Superior temporal gyrus (tissue), 1 donor: ENCODE results near the gene NUP62CL.
"Not testable (repeated sequence)": the region's sequence is repeated elsewhere in the genome, so short reads cannot be mapped to it uniquely, and the experiment has no call there.

Experiments
- DNase-seq: peaks from one replicate; pipeline ENCODE4 v3.0.0-alpha.2; 2016; ENCODE audit errors: extremely low spot score

NUP62CL gene, protein sequence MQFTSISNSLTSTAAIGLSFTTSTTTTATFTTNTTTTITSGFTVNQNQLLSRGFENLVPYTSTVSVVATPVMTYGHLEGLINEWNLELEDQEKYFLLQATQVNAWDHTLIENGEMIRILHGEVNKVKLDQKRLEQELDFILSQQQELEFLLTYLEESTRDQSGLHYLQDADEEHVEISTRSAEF

DNA sequence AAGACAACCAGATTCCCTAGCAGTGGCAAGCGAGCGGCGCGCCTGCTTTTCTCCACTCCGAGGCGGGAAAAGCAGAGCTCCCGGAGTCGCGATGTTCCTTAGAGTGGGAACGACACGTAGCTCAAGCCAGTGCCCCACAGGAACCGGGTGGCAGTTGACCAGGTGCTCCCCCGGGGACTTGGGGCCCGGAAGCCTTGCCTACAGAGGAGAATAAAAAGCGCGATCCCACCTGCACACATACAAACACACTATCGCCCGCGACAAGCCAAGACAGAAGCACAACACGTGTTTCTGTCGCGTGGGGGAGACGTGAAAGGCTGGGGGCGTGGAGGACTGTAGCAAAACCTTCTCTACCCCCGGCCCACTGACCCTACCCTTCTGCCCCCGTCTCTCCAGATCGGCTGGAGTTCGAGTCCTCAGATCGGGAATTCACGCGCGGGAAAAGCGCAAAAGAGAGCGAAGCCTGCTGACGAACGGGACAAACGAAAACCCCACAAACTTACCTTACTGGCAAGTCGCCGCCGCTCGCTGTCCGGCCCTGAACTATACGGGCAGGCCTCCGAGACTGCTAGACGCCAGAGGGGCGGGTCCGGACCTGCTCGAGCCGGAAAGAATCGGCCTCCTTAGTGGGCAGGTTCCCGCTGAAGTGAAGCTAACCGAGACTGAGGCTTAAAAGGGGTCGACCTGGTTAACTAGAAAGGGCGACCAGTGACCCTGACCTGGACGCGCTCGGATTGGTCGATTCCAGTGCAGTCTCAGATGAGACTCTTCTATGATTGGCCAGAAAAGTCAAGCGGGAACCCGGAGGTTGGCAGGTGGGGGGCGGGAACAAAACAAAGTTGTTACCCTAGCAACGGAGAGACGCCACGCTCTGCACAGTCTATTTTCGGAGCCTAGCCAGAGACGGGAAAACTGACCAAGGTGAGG is at the start of gene NUP62CL, which contains the start of gene DNAAF6:
NUP62CL (minus strand) TSS at position 664 of the 927 bp plus-strand sequence. CDS start 31,287 bp downstream, outside the sequence.
DNAAF6 (plus strand) TSS at position 842 of the 927 bp plus-strand sequence. CDS start 6,265 bp downstream, outside the sequence.
- peak; percentile 7 for DNase-seq

DNA sequence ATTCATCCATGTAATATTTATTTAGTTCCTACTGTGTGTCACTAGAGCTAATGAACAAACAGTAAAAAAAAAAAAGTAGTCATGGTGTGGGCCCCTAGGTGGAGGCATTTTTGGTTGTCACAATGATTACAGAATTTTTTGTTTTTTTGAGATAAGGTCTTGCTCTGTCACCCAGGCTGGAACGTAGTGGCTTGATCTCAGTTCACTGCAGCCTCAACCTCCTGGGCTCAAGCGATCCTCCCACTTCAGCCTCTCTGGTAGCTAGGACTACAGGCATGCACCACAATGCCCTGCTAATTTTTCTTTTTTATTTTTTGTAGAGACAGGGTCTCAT is 22.2 kb upstream of the NUP62CL start:
- no peak for DNase-seq

DNA sequence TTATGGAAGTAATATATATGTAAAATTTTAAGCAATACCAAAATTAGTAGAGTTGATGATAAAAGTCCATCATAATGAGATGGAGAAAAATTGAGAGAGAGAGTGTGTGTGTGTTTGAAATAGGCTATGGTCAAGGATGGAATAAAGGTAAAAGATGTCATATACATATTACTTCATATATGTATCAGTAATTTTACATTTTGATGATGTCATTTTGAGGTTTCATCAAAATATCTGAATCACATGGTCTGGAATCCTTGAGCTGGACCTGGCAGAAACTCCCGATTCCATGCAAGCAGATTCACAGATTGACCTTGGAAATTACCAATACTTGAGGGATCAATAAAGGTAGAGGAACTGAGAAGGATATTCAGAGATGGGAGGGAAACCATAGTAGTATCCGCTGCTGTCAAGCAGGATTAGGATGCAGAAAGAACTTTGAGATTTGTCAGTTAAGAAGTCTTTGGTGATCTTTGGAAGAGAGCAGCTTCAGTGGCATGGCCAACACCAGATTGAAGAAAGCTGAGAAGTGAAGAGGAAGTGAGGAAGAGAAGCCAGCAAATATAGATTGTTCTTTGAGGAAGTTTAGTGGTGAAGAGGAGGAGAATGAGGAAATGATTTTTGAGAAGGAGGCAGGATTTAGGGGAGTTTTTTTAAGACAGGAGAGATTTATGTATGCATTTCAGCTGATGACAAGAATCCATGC is 21.7 kb upstream of the NUP62CL start:
- DNase-seq: no peak

DNA sequence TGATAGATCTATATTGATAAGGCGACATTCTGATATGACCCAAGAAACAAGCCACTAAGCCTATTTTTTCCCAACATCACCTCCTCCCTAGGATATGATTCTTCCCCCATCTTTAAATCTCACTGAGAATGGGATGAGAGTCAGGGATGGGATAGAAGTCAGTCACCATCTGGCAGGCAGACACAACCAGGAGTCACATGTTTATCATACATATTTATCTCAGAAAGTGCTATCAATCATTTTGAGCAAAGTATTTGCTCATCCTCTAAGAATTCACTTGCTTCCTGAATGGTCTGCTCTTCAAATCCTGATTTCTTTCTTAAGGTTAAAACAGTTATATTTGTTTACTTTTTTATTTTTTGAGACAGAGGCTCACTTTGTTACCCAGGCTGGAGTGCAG is 20.5 kb upstream of the NUP62CL start:
- no peak for DNase-seq

DNA sequence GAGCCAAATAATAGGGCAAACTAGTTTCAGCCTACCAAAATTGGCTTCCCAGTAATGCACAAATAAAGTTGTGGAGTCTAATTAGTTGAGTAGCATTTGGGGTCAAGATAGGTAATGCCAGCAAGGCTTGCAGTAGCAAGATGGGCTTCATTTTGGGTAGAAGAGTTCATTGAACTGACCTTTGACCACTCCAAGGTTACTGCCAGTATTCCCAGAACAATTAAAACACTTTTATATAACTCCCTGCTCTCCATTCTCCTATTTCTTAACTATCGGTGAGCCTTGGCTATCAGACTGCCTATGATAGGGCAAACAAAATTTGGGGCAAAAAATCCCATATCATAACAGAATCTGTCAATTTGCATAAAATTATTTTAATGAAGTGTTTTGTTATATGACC is 7.2 kb upstream of the NUP62CL start:
- DNase-seq: no peak

DNA sequence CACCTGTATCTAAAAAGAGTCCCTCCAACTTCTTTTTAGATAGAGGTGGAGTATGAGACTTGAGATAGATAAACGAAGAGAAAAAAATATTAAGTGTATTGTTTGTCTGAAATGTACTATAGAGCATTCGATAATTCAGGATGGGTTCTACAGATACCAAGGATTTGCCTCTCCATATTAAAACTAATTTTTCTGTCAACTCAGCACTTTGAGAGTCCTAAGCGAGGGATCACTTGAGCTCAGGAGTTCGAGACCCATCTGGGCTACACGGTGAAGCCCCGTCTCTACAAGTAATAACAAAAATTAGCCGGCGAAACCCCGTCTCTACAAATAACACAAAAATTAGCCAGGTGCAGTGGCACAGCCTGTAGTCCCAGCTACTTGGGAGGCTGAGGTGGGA is 1.7 kb upstream of the NUP62CL start:
- no peak for DNase-seq

DNA sequence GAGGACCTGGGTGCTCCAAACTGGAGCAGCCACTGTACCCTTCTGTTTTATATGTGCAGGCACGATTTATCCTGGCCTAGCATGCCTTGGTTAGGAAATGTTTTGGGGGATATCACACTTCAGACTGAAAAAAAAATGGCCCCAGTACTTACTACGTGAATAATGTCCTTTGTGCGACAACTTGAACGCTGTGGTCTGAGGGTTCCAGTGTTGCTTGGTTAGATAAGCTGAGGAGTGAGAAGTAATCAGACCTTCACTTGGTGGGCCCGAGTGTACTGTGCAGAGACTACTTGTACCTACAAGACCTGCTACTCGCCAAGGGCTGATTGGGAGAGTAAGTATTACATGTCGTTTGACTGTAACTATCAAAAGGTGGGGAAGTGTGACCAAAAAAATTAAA is 856 bp upstream of the NUP62CL start:
- no peak for DNase-seq

DNA sequence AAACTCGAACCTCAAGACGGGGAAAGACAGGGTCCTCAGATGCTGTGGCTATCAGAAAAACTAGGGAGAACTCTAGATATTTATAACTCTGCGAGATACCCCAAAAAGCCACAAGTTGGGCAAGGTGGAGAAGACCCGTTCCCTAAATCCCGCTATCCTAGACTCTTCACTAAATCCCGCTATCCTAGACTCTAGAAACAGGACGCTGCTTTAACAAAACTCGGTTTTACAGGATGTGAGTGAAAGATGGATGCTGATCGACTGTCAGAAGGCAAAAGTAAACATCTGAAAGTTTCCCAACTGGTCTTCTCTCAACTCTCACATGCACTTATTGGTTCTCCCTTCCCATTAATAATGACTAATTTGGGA is 448 bp upstream of the NUP62CL start:
- no peak for DNase-seq

DNA sequence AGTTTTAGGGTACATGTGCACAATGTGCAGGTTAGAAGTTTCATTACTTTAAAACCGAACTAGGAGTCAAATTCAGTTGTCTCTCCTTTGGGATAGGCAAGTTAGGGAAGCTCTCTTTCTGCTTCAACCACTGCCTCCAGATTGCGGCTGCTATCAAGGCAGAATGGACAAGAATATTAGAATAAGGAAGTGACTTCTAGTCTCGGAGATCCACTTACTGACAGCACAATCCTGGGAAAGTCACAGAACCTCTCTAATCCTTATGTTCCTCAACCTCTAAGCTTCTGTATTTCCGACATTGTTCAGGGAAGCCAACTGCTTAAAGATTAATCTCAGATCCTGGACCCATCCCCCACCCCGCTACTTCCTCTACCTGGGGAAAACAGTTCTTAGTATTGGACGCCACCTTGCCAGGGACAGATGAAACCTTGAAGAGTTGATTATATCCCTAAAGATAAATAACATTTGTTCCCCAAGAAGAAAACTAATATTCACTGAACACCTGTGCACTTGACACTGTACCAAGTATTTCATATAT is 2.1 kb downstream of the NUP62CL start:
- DNase-seq: no peak

DNA sequence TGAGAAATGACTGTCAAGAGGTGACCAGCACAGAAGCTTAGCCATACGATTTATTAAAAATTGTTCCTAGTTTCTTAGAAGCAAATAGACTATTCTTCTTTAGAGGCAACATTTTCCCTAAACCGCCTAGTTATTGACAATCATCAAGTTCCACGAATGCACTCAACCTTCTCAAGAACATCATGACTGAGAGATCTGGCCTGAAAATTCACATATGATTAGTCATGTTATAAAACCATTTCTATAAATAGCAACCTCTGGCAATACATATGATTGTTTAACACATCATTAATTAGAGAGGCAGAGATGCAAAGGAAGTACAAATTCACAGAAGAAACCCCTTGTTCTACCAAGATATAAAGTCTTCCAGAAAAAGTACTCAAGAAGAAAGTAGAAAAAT is 6.7 kb downstream of the NUP62CL start:
- DNase-seq: no peak

DNA sequence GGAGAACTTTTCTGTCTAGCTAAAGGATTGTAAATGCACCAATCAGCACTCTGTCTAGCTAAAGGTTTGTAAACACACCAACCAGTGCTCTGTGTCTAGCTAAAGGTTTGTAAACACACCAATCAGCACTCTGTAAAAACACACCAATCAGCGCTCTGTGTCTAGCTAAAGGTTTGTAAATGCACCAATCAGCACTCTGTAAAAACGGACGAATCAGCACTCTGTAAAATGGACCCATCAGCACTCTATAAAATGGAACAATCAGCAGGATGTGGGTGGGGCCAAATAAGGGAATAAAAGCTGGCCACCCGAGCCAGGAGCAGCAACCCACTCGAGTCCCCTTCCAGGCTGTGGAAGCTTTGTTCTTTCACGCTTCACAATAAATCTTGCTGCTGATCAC is 8.2 kb downstream of the NUP62CL start:
- DNase-seq: not testable (repeated sequence)

DNA sequence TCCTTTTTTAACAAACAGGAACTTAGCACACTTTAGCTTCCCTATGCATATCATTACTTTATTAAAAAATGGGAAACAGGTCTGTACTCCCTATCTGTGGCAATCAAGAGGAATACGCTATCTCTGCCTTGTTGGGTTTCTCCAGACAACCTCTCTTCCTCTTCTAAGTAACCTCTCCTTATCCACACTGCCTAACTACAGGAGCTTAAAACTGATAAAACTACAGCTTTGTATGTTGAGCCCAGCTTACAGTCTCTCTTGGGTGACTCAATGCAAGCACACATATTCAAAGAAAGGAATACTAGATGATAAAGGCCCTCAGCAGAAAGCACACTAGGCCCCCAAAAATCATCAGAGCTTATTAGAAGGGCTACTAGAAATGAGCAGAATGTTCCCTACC is 8.9 kb downstream of the NUP62CL start:
- DNase-seq: no peak

DNA sequence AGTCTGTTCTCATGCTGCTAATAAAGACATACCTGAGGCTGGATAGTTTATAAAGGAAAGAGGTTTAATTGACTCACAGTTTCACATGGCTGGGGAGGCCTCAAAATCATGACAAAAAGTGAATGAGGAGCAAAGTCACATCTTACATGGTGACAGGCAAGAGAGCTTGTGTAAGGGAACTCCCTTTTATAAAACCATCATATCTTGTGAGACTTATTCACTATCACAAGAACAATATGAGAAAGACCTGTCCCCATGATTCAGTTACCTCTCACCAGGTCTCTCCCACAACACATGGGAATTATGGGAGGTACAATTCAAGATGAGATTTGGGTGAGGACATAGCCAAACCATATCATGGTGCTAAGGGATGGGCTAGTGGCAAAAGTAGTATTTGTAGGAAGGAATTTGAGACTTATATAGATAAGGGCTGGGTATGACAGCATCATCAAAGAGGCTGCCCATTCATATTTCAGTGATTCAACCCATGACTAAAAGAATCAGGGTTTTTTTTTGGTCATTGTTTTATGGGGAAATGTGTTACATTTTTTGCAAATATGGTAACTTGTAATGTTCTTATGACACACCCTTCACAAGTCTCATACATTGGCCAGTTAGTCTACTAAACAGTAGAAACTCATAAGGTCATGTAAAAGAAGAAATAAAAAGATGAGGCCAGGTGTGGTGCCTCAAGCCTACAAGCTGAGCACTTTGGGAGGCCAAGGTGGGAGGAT is 34.7 kb downstream of the NUP62CL start:
- DNase-seq: no peak

DNA sequence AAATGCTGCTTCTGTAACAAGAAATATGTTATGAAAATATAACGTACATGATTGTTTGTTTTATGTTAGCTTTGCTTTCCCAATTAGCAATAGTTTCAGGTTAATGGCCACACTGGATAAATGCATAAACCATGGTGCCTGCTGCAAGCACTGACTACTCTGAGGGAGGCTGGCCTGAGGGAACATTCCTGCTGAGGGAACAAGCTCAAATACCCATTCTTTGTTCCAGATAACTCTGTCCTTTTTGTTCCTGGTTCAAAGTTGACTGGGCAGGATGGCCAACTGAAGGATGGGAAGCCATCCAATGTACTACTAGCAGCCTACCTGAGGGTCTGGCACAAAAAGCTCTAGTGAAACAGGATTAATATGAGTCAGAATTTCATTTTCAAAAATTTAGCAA is 37.5 kb downstream of the NUP62CL start:
- DNase-seq: no peak

DNA sequence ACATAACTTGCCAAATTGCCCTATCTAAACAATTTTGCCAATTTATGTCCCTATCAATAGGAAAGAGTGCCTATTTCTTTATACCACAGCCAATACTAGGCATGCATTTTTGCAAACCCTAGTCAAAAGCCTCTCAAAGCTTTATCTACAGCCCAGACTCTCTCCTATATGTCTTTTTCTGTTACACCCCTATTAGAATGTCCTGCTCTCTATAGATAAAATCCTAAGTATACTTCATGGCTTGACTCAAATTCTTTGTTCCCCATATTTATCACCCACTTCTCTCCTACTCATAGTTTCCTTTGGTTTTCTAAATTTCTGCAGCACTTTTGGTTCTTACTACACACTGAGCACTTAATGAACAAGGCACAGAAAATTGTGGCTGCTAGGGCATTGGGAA is 38.0 kb downstream of the NUP62CL start:
- DNase-seq: no peak

DNA sequence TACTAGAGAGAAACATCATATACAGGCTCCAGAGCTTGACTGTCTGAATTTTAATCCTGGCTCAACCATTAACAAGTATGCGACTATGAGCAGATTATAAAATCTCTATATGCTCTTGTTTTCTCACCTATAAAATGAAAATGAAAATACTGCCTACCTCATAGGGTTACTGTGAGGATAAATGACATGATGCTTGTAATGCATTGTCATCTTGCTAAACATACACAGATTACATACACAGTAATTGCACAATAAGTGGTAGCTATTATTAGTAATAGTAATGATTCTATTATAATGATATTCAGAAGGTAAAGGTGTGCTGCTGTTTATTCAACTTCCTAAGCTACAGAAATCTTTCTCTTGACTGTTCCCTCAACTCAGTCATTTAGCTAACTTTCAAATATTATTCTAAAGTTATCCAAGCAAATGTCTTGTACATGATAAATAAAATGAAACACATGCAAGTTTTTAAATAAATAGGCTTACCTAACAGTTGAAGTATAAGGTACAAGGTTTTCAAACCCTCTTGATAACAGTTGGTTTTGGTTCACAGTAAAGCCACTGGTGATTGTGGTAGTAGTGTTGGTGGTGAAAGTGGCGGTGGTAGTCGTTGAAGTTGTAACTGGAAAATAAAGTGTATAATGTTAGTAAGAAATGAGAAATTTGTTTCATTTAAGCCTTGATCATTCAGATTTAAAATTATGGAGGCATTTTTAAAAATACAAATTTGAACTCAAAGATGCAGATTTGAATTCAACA is 38.9 kb downstream of the NUP62CL start:
- no peak for DNase-seq

DNA sequence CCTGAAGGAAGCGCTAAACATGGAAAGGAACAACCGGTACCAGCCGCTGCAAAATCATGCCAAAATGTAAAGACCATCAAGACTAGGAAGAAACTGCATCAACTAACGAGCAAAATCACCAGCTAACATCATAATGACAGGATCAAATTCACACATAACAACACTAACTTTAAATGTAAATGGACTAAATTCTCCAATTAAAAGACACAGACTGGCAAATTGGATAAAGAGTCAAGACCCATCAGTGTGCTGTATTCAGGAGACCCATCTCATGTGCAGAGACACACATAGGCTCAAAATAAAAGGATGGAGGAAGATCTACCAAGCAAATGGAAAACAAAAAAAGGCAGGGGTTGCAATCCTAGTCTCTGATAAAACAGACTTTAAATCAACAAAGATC is 48.6 kb downstream of the NUP62CL start:
- DNase-seq: not testable (repeated sequence)

DNA sequence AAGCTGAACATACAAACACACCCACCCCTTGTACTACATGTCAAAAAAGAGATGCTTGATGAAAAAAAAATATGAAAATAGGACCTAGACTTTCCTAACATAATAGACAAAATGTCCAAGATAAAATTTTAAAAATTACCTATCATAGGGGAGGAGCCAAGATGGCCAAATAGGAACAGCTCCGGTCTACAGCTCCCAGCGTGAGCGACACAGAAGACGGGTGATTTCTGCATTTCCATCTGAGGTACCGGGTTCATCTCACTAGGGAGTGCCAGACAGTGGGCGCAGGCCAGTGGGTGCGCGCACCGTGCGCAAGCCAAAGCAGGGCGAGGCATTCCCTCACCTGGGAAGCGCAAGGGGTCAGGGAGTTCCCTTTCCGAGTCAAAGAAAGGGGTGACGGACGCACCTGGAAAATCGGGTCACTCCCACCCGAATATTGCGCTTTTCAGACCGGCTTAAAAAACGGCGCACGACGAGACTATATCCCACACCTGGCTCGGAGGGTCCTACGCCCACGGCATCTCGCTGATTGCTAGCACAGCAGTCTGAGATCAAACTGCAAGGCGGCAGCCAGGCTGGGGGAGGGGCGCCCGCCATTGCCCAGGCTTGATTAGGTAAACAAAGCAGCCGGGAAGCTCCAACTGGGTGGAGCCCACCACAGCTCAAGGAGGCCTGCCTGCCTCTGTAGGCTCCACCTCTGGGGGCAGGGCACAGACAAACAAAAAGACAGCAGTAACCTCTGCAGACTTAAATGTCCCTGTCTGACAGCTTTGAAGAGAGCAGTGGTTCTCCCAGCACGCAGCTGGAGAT is 50.4 kb downstream of the NUP62CL start:
- DNase-seq: not testable (repeated sequence)

DNA sequence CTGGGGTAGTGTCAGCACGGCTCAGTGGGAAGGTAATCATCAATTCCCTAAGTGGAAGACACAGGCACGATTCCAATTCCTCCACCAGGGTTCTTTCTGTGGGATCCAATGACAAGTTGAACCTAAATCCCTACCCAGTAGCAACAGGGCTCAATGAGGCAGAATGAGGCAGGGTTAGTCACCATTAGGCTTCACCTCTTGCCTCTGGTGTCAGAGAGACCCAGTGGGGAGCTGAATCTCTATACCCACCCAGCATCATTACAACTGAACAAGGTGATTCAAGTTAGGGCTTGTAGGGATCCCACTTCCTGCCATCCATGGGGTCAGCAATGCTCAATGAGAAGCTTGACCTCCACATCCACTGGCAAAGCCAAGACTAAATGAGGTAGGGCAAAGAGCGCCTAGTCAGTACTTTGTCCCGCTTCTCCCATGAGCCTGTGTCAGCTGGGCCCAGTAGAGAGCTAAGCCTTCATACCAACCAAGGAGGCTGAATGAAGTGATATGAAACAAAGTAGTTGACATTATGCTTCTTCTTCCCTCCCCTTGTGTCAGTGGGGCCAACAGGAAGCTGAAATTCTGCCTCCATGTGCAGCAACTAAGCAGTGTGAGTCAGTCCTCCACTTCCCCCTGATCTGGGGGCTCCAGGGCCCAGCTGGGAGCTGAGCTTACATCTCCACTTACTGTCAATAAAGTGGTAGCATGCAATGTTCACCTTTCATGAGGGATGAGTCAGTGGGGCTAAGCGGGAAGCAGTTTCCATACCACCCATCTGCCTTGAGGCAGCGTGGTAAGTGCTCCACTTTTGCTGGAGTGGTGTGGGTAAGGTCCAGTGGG is 51.2 kb downstream of the NUP62CL start:
- no peak for DNase-seq
